HepG2 (cell line): ENCODE measurements around the gene ABRACL. TPM values are rescaled to one million over a fixed set of nuclear protein-coding genes. Genes with fewer than 3 reads are reported as not detected.

Source experiments
- AHR ChIP-seq: IDR thresholded peaks from 2 replicates; pipeline ENCODE4 v1.6.1; 2018; ENCODE audit warnings: missing genetic modification reagents, missing compliant biosample characterization
- CCDC6 ChIP-seq: sonication (generic); formaldehyde crosslinking; IDR thresholded peaks from 2 replicates; pipeline ENCODE4 v1.8.1; 2022; ENCODE audit warnings: mild to moderate bottlenecking, missing genetic modification reagents, moderate library complexity
- HCFC1 ChIP-seq: fragments of 150-350 bp; IDR thresholded peaks from 2 replicates; pipeline ENCODE4 v1.6.1; 2014; ENCODE audit warnings: low read depth, low read length
- TRIM24 ChIP-seq: sonication (generic); formaldehyde crosslinking; IDR thresholded peaks from 2 replicates; pipeline ENCODE4 v1.8.0; 2022; ENCODE audit warnings: mild to moderate bottlenecking, missing genetic modification reagents
- U2AF1 ChIP-seq: fragments of 200-400 bp; formaldehyde crosslinking; optimal IDR thresholded peaks from 2 replicates; pipeline ENCODE3; 2017; ENCODE audit warnings: mild to moderate bottlenecking, low read depth, low read length
- ZEB1 ChIP-seq: IDR thresholded peaks from 2 replicates; pipeline ENCODE4 v1.6.1; 2012; ENCODE audit warnings: mild to moderate bottlenecking, low read depth, inconsistent platforms; ENCODE audit not compliant: insufficient replicate concordance
- ZNF530 ChIP-seq: sonication (generic); formaldehyde crosslinking; IDR thresholded peaks from 2 replicates; pipeline ENCODE4 v1.5.0; 2020; ENCODE audit warnings: low read depth, mild to moderate bottlenecking, missing genetic modification reagents
- polyA plus RNA-seq, 8 experiments: library from polyadenylated mRNA; depleted of rRNA in 3 of 8; stranded (reverse) in 7 of 8; unstranded in 1 of 8; fragments of >200 nt; fragmentation: Illumina TruSeq in 4 of 8; extraction: Trizol in 4 of 8; gene quantifications; 2 replicates each; pipeline versions ENCODE4 v1.2.1 to v1.2.3, GENCODE V29; 2011 to 2016; ENCODE audit warnings: low read depth in 4 of 8, missing spikeins in 1 of 8, mixed read lengths in 1 of 8; ENCODE audit not compliant: insufficient read depth in 1 of 8
- total RNA-seq, 5 experiments: library from RNA; depleted of rRNA; stranded (reverse); fragments of >200 nt; fragmentation: Illumina TruSeq; extraction: Trizol; gene quantifications; 2 replicates each; pipeline ENCODE4 v1.2.3, GENCODE V29; 2016; ENCODE audit warnings: low read depth in 1 of 5
- TF ChIP-seq, protein P1 (sequence below), 2 experiments: sonication (generic) in 1 of 2; formaldehyde crosslinking in 1 of 2; IDR thresholded peaks; 2 replicates each; pipeline versions ENCODE4 v1.5.1 to v1.6.1; 2011 to 2020; ENCODE audit warnings: borderline replicate concordance in 1 of 2, low read depth in 1 of 2, low read length in 1 of 2, mild to moderate bottlenecking in 1 of 2, missing genetic modification reagents in 1 of 2, moderate library complexity in 1 of 2
- TF ChIP-seq, protein P2 (sequence below): sonication (generic); formaldehyde crosslinking; IDR thresholded peaks from one replicate; pipeline ENCODE4 v1.5.1; 2020; ENCODE audit warnings: mild to moderate bottlenecking, missing genetic modification reagents; ENCODE audit errors: not compliant biosample characterization
- TF ChIP-seq, protein P3 (sequence below): sonication (generic); formaldehyde crosslinking; conservative IDR thresholded peaks from 2 replicates; pipeline ENCODE4 v1.4.0; 2020; ENCODE audit warnings: missing genetic modification reagents
- TF ChIP-seq, protein P4 (sequence below): sonication (generic); formaldehyde crosslinking; IDR thresholded peaks from 2 replicates; pipeline ENCODE4 v1.4.0; 2020; ENCODE audit warnings: missing genetic modification reagents, borderline replicate concordance

The ABRACL gene
- total and polyA plus RNA-seq, 2 of the 13 experiments (the other 11 are each of a cell fraction or from before 2014, with no cell fraction given), result 1.4 to 5.4 TPM

DNA sequence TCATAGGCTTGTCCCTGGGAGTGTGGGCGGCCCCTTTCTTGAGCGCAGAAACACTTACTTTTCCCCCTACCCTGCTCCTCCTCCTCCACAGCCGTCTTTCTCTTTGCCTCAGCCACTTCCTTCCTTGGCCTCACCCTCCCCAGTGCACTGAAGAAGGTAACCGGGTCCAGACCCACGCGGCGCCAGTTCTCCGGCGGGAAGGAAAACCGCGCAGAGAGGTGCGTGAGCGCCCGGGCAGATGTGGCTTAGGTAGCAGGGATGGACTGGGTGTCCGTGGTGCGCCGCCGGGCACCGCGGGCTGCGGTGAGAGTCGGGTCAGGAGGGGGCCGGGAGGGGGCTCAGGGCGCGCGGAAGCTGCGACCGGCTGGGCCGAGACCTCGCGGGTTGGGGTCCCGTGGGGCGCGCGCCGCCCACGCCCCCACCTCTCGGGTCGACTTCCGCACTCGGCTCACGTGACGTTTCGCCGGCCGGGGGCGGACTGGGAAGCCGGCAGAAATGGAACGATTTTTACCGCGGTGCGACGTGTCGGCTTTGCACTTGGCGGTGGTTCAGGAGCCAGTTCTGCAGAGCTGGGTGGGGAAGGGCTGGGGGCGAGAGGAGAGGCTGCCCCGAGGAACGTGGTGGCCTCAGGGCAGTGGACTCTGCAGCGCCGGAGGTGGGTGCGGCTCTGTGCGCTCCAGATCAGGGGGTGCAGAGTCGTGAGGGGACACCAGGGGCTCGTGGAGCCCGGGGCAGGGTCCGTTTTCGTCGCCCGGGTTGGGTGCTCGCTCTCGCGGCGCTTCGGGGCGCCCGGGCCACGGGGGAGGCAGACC lies at the start of gene ABRACL (continued):
- TF ChIP-seq, protein P1, sequence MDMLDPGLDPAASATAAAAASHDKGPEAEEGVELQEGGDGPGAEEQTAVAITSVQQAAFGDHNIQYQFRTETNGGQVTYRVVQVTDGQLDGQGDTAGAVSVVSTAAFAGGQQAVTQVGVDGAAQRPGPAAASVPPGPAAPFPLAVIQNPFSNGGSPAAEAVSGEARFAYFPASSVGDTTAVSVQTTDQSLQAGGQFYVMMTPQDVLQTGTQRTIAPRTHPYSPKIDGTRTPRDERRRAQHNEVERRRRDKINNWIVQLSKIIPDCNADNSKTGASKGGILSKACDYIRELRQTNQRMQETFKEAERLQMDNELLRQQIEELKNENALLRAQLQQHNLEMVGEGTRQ (IDR thresholded peaks at IDR 0.05; ENCODE audit: low read depth, low read length), result no peak
- TF ChIP-seq, protein P1 (CRISPR knock-in tag; IDR thresholded peaks at IDR 0.05; ENCODE audit: borderline replicate concordance), result peak; percentile 53; the same call in 1 of the 2 replicates
- peak; percentile 46 for TF ChIP-seq U2AF1
- TF ChIP-seq, protein P2, sequence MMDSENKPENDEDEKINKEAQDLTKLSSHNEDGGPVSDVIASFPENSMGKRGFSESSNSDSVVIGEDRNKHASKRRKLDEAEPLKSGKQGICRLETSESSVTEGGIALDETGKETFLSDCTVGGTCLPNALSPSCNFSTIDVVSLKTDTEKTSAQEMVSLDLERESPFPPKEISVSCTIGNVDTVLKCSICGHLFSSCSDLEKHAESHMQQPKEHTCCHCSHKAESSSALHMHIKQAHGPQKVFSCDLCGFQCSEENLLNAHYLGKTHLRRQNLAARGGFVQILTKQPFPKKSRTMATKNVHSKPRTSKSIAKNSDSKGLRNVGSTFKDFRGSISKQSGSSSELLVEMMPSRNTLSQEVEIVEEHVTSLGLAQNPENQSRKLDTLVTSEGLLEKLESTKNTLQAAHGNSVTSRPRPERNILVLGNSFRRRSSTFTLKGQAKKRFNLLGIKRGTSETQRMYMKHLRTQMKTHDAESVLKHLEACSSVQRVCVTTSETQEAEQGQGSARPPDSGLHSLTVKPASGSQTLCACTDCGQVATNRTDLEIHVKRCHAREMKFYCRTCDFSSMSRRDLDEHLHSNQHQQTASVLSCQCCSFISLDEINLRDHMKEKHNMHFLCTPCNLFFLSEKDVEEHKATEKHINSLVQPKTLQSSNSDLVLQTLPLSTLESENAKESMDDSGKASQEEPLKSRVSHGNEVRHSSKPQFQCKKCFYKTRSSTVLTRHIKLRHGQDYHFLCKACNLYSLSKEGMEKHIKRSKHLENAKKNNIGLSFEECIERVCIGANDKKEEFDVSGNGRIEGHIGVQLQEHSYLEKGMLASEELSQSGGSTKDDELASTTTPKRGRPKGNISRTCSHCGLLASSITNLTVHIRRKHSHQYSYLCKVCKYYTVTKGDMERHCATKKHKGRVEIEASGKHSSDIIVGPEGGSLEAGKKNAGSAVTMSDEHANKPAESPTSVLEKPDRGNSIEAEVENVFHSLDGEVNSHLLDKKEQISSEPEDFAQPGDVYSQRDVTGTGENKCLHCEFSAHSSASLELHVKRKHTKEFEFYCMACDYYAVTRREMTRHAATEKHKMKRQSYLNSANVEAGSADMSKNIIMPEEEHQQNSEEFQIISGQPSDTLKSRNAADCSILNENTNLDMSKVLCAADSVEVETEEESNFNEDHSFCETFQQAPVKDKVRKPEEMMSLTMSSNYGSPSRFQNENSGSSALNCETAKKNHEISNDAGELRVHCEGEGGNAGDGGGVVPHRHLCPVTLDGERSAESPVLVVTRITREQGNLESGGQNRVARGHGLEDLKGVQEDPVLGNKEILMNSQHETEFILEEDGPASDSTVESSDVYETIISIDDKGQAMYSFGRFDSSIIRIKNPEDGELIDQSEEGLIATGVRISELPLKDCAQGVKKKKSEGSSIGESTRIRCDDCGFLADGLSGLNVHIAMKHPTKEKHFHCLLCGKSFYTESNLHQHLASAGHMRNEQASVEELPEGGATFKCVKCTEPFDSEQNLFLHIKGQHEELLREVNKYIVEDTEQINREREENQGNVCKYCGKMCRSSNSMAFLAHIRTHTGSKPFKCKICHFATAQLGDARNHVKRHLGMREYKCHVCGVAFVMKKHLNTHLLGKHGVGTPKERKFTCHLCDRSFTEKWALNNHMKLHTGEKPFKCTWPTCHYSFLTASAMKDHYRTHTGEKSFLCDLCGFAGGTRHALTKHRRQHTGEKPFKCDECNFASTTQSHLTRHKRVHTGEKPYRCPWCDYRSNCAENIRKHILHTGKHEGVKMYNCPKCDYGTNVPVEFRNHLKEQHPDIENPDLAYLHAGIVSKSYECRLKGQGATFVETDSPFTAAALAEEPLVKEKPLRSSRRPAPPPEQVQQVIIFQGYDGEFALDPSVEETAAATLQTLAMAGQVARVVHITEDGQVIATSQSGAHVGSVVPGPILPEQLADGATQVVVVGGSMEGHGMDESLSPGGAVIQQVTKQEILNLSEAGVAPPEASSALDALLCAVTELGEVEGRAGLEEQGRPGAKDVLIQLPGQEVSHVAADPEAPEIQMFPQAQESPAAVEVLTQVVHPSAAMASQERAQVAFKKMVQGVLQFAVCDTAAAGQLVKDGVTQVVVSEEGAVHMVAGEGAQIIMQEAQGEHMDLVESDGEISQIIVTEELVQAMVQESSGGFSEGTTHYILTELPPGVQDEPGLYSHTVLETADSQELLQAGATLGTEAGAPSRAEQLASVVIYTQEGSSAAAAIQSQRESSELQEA (CRISPR knock-in tag), result no peak
- peak; percentile 82 for TF ChIP-seq CCDC6 (CRISPR knock-in tag)
- no peak for TF ChIP-seq TRIM24 (CRISPR knock-in tag)
- TF ChIP-seq HCFC1, result no peak
- 0 out of 2 replicates have a peak, but pooled peaks have one; percentile 36 for TF ChIP-seq ZNF530 (CRISPR knock-in tag)
- TF ChIP-seq ZEB1, result no peak
- TF ChIP-seq, protein P3, sequence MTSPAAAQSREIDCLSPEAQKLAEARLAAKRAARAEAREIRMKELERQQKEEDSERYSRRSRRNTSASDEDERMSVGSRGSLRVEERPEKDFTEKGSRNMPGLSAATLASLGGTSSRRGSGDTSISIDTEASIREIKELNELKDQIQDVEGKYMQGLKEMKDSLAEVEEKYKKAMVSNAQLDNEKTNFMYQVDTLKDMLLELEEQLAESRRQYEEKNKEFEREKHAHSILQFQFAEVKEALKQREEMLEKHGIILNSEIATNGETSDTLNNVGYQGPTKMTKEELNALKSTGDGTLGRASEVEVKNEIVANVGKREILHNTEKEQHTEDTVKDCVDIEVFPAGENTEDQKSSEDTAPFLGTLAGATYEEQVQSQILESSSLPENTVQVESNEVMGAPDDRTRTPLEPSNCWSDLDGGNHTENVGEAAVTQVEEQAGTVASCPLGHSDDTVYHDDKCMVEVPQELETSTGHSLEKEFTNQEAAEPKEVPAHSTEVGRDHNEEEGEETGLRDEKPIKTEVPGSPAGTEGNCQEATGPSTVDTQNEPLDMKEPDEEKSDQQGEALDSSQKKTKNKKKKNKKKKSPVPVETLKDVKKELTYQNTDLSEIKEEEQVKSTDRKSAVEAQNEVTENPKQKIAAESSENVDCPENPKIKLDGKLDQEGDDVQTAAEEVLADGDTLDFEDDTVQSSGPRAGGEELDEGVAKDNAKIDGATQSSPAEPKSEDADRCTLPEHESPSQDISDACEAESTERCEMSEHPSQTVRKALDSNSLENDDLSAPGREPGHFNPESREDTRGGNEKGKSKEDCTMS, result no peak
- 0 out of 2 replicates have a peak, but pooled peaks have one; percentile 15 for TF ChIP-seq AHR (CRISPR knock-in tag)
- TF ChIP-seq, protein P4, sequence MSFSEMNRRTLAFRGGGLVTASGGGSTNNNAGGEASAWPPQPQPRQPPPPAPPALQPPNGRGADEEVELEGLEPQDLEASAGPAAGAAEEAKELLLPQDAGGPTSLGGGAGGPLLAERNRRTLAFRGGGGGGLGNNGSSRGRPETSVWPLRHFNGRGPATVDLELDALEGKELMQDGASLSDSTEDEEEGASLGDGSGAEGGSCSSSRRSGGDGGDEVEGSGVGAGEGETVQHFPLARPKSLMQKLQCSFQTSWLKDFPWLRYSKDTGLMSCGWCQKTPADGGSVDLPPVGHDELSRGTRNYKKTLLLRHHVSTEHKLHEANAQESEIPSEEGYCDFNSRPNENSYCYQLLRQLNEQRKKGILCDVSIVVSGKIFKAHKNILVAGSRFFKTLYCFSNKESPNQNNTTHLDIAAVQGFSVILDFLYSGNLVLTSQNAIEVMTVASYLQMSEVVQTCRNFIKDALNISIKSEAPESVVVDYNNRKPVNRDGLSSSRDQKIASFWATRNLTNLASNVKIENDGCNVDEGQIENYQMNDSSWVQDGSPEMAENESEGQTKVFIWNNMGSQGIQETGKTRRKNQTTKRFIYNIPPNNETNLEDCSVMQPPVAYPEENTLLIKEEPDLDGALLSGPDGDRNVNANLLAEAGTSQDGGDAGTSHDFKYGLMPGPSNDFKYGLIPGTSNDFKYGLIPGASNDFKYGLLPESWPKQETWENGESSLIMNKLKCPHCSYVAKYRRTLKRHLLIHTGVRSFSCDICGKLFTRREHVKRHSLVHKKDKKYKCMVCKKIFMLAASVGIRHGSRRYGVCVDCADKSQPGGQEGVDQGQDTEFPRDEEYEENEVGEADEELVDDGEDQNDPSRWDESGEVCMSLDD (CRISPR knock-in tag), result peak; percentile 50; the same call in 1 of the 2 replicates
